Measurements from ENCODE around the gene ERICH6.
"Not testable (repeated sequence)": the region's sequence is repeated elsewhere in the genome, so short reads cannot be mapped to it uniquely, and the experiment has no call there.

ERICH6 gene

DNA sequence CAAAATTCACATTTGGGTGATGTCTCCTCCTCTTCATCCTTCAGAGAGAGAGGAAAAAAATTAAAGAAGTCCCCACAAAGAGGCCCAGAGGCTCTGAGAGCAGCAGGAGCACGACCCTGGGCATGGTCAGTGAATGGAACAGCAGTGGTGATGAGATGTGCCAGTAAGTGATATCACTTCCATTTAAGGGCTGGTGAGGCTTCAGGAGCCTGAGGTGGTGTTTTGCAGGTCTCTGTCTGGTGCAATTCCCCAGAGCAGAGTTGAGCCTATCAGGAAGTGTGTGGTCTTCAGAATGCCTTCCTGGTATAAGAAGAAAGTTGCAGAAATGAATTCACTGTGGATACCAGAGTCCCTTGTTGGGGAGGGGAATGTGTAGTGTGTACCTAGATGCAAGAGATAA is 21.4 kb downstream of the ERICH6 start:
- DNase-seq (ENCODE audit: low spot score) (no peak), FAIRE-seq (no peak)

DNA sequence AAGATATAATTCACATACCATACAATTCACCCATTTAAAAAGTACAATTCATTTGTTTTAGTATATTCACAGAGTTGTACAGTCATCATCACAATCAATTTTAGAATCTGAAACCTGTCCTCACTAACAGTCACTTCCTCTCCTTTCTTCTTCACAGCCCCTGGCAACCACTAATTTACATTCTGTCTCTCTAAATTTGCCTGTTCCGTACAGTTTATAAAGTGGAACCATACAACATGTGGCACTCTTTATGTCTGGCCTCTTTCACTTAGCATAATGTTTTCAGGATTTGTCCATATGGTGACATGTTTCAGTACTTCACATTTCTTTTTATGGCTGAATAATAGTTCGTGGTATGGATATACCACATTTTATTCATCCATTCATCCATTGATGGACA is 22.7 kb downstream of the ERICH6 start:
- no peak for DNase-seq (ENCODE audit: low spot score)
- no peak for FAIRE-seq

DNA sequence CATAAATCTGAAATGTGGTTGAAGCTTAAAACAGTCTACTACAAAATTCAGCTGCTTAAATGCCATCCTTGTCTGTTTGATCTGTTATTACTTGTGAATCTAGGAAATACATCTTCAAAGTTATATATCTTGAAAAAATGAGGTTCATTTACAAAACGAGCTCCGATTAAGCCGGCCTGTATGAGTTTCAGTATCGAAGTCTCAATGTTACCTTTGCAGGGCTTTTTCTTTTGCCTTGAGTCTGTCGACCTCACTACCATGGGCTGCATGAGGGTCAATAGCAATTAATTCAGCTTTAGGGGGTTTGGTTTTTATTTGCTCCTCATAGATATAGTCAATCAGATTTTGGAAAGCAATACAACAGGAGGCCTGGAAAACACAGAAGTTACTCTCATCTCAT is 23.2 kb downstream of the ERICH6 start:
- FAIRE-seq: no peak

DNA sequence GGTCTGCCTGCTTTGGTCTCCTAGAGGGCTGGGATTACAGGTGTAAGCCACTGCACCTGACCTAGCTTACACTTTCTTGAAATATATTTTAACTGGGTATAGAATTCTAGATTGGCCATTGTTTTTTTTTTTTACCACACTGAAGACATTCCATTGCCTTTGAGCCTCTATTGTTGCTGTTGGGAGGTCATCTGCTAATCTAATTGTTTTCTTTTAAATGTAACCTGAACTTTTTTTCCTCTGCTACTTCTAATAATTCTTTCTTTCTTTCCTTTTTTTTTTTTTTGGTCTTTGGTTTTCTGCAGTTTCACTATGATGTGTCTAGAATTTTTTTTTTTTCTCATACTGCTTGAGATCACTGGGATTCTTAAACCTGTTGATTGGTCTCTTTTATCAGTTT is 28.1 kb downstream of the ERICH6 start:
- FAIRE-seq (no peak), DNase-seq (ENCODE audit: low spot score) (no peak)

More for the DNA sequence above, 23.2 kb downstream of the ERICH6 start:
- DNase-seq (ENCODE audit: low spot score): no peak

DNA sequence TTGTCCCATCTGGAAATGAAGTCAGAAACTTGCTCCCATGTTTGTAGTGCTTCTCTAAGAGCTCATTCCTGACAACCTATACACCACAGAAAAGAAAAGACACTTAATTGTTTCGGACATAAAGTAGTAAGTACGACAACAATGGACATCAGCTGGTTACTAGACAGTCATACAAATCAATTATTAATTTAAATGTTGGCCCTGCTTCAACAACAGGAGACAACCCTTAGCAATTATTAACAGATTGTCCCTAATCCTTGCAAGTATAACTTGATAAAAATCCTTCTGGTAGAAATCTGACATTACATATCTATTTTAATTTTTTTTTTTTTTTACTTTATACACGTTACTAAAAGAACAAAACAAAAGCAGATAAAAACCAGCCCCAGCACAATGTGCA is 29.8 kb downstream of the ERICH6 start:
- DNase-seq (ENCODE audit: low spot score) (no peak), FAIRE-seq (no peak)

DNA sequence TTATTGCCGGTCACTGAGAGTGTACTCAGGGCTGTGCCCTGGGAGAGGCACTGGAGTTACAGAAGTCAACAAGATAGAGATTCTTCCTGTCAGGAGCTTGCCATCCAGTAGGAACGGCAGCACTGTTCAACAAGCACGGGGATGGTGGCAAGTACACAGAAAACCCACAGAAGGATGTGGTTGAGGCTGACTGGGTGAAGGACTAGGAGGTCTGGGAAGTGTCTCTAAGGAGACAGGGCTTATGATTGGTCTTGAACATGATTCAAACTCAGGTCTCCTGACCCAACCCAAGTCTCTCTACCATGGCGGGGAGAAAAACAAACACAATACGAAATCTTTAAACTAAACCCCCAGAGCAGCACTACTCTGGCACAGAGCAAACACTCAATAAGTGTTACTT is 37.6 kb downstream of the ERICH6 start:
- no peak for DNase-seq (ENCODE audit: low spot score)
- no peak for FAIRE-seq

DNA sequence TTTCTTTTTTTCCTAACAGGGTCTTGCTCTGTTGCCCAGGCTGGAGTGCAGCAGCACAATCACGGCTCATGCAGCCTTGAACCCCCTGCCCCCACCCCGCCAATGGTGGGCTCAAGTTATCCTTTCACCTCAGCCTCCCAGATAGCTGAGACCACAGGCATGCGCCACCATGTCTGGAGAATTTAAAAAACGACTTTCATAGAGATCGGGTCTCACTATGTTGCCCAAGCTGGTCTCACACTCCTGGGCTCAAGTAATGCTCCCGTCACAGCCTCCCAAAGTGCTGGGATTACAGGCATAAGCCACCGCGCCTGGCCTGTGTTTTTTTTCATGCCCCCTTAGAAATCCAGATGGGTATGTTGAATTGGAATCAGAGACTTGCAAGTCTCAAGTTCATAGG is 40.3 kb downstream of the ERICH6 start:
- no peak for DNase-seq (ENCODE audit: low spot score)
- no peak for FAIRE-seq

DNA sequence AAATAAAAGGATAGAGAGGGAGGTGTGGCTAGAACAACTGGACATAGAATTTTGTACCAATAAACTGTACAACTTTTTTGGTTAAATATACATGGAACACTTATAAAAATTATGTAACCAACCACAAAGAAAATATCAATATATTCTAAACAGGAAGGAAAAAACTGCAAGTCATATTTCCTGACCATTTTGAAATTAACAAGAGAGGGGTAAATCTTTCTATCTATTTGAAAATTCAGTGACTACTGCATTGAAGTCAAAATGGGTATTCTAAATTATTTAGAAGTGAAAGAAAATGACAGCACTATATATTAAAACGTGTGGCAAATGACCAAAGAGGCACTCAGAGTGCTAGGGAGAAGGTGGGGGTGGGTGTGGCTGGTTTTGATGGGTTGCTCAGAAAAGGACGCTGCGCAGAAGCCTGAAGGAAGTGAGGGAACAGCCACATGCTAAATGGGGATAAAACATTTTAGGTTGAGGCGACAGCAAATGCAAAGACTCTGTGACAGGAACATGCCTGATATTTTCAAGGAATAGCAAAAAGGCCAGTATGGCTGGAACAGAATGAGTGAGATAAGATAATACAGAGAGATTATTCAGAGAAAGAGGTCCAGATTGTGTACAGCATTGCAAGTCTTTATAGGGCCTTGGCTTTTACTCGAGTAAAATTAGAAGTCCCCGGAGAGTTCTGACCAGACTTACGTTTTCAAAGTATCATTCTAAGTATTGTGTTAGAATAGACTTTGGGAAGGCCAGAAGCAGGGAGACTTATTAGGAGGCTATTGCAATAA is 41.1 kb downstream of the ERICH6 start:
- FAIRE-seq: no peak
- DNase-seq (ENCODE audit: low spot score): no peak

DNA sequence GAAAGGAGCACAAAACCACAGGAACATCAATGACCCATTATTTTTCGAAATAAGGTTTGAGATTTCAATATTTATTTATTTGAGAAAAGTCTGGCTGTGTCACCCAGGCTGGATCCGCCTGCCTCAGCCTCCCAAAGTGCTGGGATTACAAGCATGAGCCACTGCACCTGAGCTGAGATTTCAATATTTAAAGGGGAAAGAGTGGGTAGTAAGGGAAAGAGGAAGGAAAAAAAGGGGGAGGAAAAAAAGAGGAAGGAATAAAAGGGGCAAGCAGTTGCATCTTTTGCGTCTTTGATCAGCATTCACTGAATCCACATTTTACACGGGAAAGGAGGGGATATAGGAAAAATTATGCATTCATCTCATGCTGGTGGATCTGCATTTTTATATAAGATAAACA is 47.4 kb downstream of the ERICH6 start:
- DNase-seq (ENCODE audit: low spot score) (no peak), FAIRE-seq (no peak)

DNA sequence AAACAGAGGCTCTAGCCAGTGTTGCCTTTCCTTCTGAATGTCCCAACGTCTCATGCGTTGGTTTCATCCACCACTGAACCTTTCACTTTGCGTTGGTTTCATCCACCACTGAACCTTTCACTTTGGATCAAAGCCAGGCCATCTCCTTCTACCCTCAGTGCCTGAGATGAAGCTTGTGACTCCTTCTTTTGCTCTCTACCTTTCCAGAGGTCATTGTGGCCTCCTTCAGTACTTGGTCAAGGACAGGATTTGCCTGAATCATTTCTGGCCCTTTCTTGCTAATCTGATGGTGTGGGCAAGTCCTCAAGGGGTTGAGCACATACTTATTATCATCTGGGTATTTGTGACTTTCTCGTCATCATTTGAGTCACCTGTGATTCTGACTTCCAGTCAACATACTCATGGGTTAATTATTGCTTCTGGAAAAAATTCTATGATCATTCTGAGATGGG is 50.6 kb downstream of the ERICH6 start:
- DNase-seq (ENCODE audit: low spot score) (no peak), FAIRE-seq (no peak)

DNA sequence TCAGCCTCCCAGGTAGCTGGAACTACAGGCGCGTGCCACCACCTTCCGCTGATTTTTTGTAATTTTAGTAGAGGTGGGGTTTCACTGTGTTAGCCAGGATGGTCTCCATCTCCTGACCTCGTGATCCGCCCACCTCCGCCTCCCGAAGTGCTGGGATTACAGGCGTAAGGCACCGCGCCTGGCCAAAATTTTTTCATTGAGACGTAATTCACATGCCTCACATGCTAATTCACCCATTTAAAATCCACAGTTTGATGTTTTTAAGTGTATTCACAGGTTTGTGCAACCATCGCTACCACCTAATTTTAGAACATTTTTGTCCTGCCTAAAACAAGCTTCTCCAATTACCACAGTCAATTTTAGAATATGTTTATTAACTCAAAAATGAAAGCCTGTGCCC is 63.5 kb downstream of the ERICH6 start:
- no peak for FAIRE-seq

DNA sequence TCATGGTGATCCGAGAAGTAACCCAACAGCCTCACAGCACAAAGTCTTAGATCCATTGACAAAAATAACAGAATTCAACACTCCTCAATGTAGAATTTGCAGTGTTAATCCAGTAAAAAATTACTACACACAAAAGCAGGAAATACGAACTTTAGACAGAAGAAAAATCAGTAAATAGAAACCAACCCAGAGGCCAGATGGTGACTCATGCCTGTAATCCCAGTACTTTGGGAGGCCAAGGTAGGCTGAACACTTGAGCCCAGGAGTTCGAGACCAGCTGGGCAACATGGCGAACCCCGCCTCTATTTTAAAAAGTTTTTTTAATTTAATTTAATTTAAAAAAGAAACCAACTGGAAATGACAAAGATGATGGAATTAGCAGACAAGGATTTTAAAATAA is 64.5 kb downstream of the ERICH6 start:
- DNase-seq (ENCODE audit: low spot score) (no peak), FAIRE-seq (no peak)

More for the DNA sequence above, 63.5 kb downstream of the ERICH6 start:
- DNase-seq (ENCODE audit: low spot score): no peak

DNA sequence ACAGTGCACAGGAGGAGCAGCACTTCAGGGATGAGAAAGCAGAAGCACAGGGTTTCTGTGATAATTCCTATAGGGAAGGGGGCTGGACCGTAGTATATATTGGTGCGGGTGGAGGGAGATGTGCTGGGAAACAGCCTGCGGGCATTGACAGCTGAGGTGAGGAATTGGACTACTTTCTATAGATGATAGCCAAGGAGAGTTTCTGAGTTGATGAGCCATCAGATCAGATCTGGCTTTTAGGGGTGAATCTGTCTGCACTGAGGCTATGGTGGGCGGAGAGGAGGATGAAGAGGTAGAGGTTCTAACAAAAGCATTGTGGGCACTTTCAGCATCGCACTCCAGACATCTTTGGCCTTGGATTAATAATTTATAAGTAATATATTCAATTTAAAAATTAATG is 67.5 kb downstream of the ERICH6 start:
- DNase-seq (ENCODE audit: low spot score): no peak
- no peak for FAIRE-seq

DNA sequence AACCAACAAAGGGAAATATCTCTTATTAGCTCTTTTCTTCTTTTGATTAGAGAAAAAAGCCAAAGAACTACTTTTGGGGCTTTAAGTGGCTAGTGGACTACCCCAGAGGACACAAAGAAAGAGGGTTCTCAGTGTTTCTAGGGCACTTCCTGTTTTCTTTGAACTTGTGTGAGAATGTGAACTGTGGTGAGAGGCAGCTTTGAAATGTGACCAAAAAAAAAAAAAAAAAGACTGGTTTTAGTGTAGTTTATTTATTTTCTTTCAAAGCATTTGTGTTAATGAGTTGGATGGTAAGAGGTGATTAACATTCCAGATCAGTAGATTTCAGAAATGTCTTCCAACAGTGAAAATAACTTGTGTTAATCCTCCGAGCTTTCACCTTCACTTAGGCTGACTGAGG is 68.2 kb downstream of the ERICH6 start:
- DNase-seq (ENCODE audit: low spot score) (no peak), FAIRE-seq (no peak)

DNA sequence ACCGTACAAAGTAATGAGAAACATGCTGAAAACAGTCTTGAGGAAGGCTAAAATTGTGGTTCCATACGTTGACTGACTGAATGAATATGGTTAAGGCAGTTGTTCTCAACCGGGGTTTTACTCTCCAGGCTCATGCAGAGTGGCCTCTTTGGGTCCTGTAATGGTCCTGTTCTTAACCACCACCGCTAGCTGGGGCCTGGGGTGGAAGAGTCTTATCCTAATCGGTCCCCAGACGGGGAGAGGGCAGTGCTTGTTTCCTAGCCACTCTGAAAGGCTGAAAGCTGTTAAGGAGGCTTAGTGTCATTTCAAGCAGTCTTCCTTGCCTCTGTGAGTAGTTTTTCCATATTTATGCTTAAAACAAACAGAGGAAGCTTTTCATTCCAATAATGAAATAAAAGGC is 68.6 kb downstream of the ERICH6 start:
- no peak for DNase-seq (ENCODE audit: low spot score)
- FAIRE-seq: no peak

DNA sequence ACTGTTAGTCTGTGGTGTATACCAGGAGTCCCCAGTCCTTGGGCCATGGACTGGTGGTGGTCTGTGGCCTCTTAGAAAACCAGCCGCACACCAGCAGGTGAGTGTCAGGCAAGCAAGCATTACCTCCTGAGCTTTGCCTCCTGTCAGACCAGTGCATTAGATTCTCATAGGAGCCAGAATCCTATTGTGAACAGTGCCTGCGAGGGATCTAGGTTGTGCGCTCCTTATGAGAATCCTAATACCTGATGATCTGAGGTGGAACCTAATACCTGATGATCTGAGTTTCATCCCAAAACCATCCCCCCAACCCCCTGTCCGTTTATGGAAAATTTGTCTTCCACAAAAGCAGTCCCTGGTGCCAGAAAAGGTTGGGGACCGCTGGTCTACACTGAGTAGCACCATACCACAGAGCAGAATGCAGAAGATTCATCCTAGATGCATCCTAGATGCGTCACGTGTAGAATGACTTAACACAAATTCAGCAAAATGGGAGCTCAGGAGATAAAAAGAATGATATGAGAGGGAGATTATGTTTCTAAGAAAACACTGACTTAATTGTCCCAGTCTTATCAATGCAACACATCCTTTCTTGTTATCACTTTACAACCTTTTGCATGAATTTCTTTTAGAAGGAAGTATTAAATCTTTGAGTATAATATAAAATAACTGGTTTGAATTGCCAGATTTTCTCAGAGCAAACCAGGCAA is 72.1 kb downstream of the ERICH6 start:
- no peak for FAIRE-seq
- no peak for DNase-seq (ENCODE audit: low spot score)

DNA sequence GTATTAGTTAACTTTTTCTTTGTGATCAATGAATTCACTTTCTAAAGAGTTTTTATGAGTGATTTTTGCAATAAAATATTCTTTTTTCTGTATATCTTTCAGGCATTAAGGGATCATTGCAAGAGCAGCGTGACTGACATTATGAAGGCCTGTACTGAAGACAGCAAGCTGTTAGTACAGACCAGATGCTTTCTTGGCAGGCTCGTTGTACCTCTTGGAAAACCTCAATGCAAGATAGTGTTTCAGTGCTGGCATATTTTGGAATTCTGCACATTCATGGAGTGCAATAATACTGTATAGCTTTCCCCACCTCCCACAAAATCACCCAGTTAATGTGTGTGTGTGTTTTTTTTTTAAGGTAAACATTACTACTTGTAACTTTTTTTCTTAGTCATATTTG is 76.2 kb downstream of the ERICH6 start:
- DNase-seq (ENCODE audit: low spot score): no peak
- no peak for FAIRE-seq

DNA sequence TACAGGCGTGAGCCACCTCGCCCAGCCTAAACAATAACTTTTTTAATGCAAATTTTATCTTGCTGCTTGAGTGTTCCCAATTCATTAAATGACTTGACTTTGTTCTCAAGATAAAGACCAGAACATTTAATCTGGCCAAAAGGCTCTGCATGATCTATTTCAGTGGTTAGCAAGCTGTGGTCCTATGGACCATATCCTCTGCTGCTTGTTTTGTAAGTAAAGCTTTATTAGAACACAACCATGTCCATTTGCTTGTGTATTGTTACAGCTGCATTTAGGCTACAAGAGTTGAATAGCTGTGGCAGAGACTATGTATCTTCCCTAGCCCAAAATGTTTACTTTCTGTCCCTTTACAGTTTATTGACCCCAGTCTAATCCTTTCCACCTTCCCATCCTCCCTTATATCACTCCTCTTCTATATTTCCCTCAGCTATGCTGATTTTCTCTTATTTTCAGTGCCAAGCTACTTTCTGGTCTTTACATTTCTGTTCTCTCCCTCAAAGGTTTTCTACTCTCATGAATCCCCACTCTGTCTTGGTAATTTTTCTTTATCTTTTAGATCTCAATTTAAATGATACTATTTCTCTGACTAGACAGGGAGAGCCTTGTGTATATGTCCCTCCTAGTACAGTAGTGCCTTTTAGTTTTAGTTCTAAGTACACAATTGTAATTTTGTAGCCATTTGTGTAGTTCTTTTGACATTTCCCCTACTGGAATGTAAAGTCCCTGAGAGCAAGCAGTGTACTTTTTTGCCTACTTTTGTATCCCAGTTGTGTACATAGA is 77.4 kb downstream of the ERICH6 start:
- FAIRE-seq (no peak), DNase-seq (ENCODE audit: low spot score) (no peak)

DNA sequence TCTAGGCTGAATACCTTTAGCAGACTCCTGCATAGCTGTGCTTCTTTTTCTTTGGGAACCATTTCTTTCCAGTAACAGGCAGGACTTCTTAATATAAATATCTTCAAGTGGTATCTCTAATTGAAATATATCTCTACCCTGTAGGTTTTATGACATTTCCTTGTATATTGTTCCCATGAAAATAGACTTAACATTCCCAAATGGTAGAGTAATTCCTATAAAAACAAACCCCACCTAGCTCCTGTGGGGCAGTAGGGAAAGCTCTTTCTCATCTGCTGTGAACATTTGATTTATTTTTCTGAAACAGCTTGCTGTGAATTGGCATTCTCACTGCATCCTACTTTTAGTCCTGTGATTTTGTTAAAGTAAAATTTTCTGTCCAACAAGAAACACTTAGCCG is 79.8 kb downstream of the ERICH6 start:
- no peak for DNase-seq (ENCODE audit: low spot score)
- FAIRE-seq: no peak

DNA sequence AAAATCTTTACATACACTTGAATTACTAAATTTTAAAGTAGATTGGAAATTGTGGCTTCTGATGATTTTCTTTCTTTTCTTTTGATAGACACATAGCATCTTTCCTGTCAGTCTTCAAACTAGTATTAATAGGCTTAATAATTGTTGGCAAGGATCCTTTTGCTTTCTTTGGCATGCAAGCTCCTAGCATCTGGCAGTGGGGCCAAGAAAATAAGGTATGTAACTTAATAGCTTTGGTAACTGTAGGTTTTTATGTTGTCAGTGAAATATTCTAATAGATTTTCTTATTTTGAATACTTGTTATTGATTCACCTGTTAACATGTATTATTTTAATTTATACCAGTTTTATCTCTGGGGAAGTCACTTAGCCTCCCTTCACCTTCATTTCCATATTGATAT is 80.8 kb downstream of the ERICH6 start:
- DNase-seq (ENCODE audit: low spot score); FAIRE-seq: not testable (repeated sequence)

DNA sequence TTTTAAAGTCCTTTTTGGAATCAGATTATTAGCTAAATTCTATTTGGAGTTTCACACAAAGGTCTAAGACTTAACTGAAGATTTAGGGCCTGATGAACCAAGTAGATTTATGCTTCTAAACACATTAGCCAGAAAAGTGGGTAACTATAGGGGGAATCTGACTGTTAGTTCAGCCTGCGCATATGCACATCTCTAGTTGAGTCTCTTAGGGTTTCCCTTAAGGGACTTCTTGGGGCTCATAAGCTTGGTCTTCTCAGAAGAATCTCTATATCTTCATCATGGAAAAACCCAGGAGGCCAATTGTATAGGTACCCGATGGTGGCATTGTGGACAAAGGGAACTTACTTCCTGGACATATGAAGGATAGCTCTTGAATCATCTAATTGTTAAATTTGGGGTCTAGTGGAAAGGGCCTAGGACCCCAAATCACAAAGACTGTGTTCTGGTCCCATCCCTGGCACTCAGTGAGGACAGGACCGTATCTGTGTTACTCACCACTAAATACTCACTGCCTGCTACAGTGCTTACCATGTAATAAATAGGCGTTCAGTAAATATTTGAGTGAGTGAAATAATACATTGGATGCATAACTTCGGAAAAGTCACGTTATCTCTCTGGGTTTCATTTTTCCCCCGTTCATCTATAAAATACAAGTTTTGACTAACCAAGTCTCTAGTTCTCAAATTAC is 83.6 kb downstream of the ERICH6 start:
- no peak for FAIRE-seq
- no peak for DNase-seq (ENCODE audit: low spot score)

Measured in urothelium cell line (cell line).